PC-9 (cell line): ENCODE measurements around the gene POU4F2. TPM values are rescaled to one million over a fixed set of nuclear protein-coding genes. Genes with fewer than 3 reads are reported as not detected.

Source experiments
- Bru-seq: library from RNA; stranded (reverse); fragments of 400-500 nt; gene quantifications from one replicate; lab custom pipeline; 2021; lab: Mats Ljungman, UMichigan
- BruChase-seq, 2 experiments: library from RNA; stranded (reverse); fragments of 400-500 nt; gene quantifications; one replicate each; lab custom pipeline; 2021; lab: Mats Ljungman, UMichigan
- BruUV-seq: library from RNA; stranded (reverse); fragments of 400-500 nt; replicated peaks from 2 replicates; lab custom pipeline; 2021; lab: Mats Ljungman, UMichigan
- CTCF ChIA-PET: fragments of 300-600 bp; sonication (Branson Sonifier 250); formaldehyde crosslinking; loops from one replicate; lab custom pipeline; 2022; ENCODE audit warnings: antibody characterized with exemption; lab: Charles Lee
- POLR2A ChIA-PET: fragments of 300-600 bp; sonication (Branson Sonifier 250); formaldehyde crosslinking; loops from one replicate; lab custom pipeline; 2022; ENCODE audit warnings: antibody characterized with exemption; ENCODE audit not compliant: unreplicated experiment; lab: Charles Lee
- DNase-seq, 2 experiments: peaks; one replicate each; pipeline versions ENCODE4 v3.0.0 to v3.0.0-alpha.2; 2015 to 2022; ENCODE audit warnings: mixed read lengths in 1 of 2
- H2AFZ ChIP-seq: fragments of 200-600 bp; sonication (generic); 2 replicates; pipeline ENCODE4 v1.8.1; 2017; ENCODE audit warnings: antibody characterized with exemption
- H3F3A ChIP-seq: fragments of 200-600 bp; sonication (generic); 2 replicates; pipeline ENCODE4 v1.8.1; 2017; ENCODE audit warnings: antibody characterized with exemption, mild to moderate bottlenecking, low read depth; ENCODE audit not compliant: insufficient read depth
- H3K27ac ChIP-seq: fragments of 200-600 bp; sonication (generic); 2 replicates; pipeline ENCODE4 v1.6.1; 2016; ENCODE audit warnings: mixed run types
- H3K27me3 ChIP-seq: fragments of 200-600 bp; sonication (generic); 2 replicates; pipeline ENCODE4 v1.6.1; 2016; ENCODE audit warnings: low read depth, mixed run types; ENCODE audit not compliant: insufficient read depth
- H3K36me3 ChIP-seq: fragments of 200-600 bp; sonication (generic); 2 replicates; pipeline ENCODE4 v1.6.1; 2016; ENCODE audit warnings: low read depth, mixed run types
- H3K4me1 ChIP-seq: fragments of 200-600 bp; sonication (generic); replicated peaks from 2 replicates; pipeline ENCODE4 v1.6.1; 2016; ENCODE audit warnings: mixed run types; ENCODE audit not compliant: insufficient read depth
- H3K4me2 ChIP-seq: fragments of 200-600 bp; sonication (generic); 2 replicates; pipeline ENCODE4 v1.6.1; 2017; ENCODE audit warnings: mixed run types
- H3K4me3 ChIP-seq: fragments of 200-600 bp; sonication (generic); 2 replicates; pipeline ENCODE4 v1.6.1; 2016; ENCODE audit warnings: mixed run types
- H3K79me2 ChIP-seq: fragments of 200-600 bp; sonication (generic); 2 replicates; pipeline ENCODE4 v1.6.1; 2017; ENCODE audit warnings: low read depth, mixed run types
- H3K9me2 ChIP-seq: fragments of 200-600 bp; sonication (generic); 2 replicates; pipeline ENCODE4 v1.8.1; 2017; ENCODE audit warnings: mild to moderate bottlenecking; ENCODE audit not compliant: insufficient read depth
- H3K9me3 ChIP-seq: fragments of 200-600 bp; sonication (generic); 2 replicates; pipeline ENCODE4 v1.8.1; 2016; ENCODE audit warnings: low read depth; ENCODE audit not compliant: insufficient read depth
- H4K20me1 ChIP-seq: fragments of 200-600 bp; sonication (generic); 2 replicates; pipeline ENCODE4 v1.8.1; 2017; ENCODE audit not compliant: insufficient read depth
- EZH2 ChIP-seq: fragments of 200-600 bp; sonication (generic); IDR thresholded peaks from 2 replicates; pipeline ENCODE4 v1.8.0; 2017; ENCODE audit warnings: antibody characterized with exemption, low read depth
- intact Hi-C: fragments of 100-400 bp; cut with micrococcal nuclease; formaldehyde crosslinking; loops from one replicate; pipeline ENCODE4 v1.10.0; 2022; ENCODE audit not compliant: unreplicated experiment
- long read RNA-seq: library from polyadenylated mRNA; stranded (forward); transcript quantifications from one replicate; pipeline ENCODE4 v2.0.0, GENCODE V29; 2022
- total RNA-seq: library from RNA; stranded (reverse); gene quantifications from 2 replicates; pipeline ENCODE4 v1.2.3, GENCODE V29; 2021
- TF ChIP-seq, protein P1 (sequence below): fragments of 200-600 bp; sonication (generic); conservative IDR thresholded peaks from 2 replicates; pipeline ENCODE4 v1.6.1; 2017; ENCODE audit warnings: mixed run types, antibody characterized with exemption, mild to moderate bottlenecking, moderate library complexity

POU4F2 gene, protein sequence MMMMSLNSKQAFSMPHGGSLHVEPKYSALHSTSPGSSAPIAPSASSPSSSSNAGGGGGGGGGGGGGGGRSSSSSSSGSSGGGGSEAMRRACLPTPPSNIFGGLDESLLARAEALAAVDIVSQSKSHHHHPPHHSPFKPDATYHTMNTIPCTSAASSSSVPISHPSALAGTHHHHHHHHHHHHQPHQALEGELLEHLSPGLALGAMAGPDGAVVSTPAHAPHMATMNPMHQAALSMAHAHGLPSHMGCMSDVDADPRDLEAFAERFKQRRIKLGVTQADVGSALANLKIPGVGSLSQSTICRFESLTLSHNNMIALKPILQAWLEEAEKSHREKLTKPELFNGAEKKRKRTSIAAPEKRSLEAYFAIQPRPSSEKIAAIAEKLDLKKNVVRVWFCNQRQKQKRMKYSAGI
- total RNA-seq (not detected in 2 replicates), Bru-seq, nascent RNA (not detected), BruChase-seq, experiment 1, labeled RNA remaining after a 2-hour chase (not detected), BruChase-seq, experiment 2, labeled RNA remaining after a 6-hour chase (not detected)
- long read RNA-seq, result 0 reads

DNA sequence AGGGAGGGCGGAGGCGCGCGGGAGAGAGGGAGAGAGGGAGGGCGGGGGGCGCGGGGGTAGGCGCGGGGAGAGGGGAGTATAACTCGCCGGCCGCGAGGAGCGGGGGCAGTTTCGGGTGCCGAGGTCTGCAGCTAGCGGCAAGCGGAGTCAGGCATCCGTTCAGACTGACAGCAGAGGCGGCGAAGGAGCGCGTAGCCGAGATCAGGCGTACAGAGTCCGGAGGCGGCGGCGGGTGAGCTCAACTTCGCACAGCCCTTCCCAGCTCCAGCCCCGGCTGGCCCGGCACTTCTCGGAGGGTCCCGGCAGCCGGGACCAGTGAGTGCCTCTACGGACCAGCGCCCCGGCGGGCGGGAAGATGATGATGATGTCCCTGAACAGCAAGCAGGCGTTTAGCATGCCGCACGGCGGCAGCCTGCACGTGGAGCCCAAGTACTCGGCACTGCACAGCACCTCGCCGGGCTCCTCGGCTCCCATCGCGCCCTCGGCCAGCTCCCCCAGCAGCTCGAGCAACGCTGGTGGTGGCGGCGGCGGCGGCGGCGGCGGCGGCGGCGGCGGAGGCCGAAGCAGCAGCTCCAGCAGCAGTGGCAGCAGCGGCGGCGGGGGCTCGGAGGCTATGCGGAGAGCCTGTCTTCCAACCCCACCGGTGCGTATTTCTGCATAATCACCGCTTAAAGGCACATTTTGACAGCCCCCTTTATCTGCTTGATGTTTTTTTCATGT is at the start of gene POU4F2:
POU4F2 (plus strand) TSS at position 108 of the 720 bp plus-strand sequence; CDS start at position 356, 248 bp downstream.
- Histone ChIP-seq H2AFZ (no peak within 1 kb of the TSS), H4K20me1 (no peaks in the 10 kb centered on the region), H3K79me2 (no peaks in the 10 kb centered on the region), H3K9me2 (no peaks in the 10 kb centered on the region), H3K4me3 (no peak within 1 kb of the TSS), H3K27me3 (0 out of 2 replicates have a peak, but pooled peaks cover 4% of the 10 kb centered on the region), H3K27ac (no peak within 1 kb of the TSS), H3F3A (no peaks in the 10 kb centered on the region), H3K9me3 (no peaks in the 10 kb centered on the region), H3K36me3 (no peaks in the 10 kb centered on the region), H3K4me1 (no peaks in the 10 kb centered on the region), H3K4me2 (no peak within 1 kb of the TSS)
- TF ChIP-seq EZH2, result no peak
- TF ChIP-seq, protein P1, sequence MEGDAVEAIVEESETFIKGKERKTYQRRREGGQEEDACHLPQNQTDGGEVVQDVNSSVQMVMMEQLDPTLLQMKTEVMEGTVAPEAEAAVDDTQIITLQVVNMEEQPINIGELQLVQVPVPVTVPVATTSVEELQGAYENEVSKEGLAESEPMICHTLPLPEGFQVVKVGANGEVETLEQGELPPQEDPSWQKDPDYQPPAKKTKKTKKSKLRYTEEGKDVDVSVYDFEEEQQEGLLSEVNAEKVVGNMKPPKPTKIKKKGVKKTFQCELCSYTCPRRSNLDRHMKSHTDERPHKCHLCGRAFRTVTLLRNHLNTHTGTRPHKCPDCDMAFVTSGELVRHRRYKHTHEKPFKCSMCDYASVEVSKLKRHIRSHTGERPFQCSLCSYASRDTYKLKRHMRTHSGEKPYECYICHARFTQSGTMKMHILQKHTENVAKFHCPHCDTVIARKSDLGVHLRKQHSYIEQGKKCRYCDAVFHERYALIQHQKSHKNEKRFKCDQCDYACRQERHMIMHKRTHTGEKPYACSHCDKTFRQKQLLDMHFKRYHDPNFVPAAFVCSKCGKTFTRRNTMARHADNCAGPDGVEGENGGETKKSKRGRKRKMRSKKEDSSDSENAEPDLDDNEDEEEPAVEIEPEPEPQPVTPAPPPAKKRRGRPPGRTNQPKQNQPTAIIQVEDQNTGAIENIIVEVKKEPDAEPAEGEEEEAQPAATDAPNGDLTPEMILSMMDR, result no peak
- ChIA-PET POLR2A (no interaction called here), CTCF (no interaction called here)
- DNase-seq, result no peak
- no TSS peak for BruUV-seq
- intact Hi-C loops, result no loop called here

DNA sequence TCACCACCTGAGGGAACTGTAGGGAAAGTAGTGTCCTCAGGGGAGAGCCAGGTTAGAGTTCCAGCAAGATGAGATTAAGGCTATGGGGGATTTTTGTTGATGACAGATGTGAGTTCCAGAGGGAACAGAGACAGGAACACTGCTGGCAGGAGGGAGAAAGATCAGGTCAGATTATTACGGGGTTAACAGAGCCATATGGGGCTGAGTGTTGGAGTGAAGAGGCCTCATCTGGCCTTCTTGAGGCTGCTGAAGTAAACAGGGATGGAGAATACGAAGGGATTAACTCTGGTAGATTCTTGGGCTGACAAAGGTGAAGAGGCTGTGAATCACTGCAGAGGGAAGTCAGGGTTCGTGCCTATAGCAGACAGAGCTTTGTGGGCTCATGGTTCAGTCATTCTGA is 47.9 kb upstream of the POU4F2 start:
- Histone ChIP-seq H3K4me1 (no peaks in the 10 kb centered on the region), H3K79me2 (no peaks in the 10 kb centered on the region), H3K9me3 (no peaks in the 10 kb centered on the region), H3K27ac (no peak overlapping the region), H3K27me3 (no peaks in the 10 kb centered on the region), H3K4me3 (no peak overlapping the region), H4K20me1 (no peaks in the 10 kb centered on the region), H2AFZ (no peak overlapping the region), H3K4me2 (no peak overlapping the region), H3K36me3 (no peaks in the 10 kb centered on the region), H3K9me2 (no peaks in the 10 kb centered on the region), H3F3A (no peaks in the 10 kb centered on the region)
- DNase-seq, result no peak
- intact Hi-C loops, result no loop called here
- no peak for TF ChIP-seq EZH2
- TF ChIP-seq, protein P1, result no peak
- BruUV-seq, result no TSS peak
- ChIA-PET POLR2A (interaction anchor here (0.6 kb wide), 1 partner anchor 702 kb away, joined by 3 read pairs; no protein-coding TSS in a partner anchor), CTCF (no interaction called here)

DNA sequence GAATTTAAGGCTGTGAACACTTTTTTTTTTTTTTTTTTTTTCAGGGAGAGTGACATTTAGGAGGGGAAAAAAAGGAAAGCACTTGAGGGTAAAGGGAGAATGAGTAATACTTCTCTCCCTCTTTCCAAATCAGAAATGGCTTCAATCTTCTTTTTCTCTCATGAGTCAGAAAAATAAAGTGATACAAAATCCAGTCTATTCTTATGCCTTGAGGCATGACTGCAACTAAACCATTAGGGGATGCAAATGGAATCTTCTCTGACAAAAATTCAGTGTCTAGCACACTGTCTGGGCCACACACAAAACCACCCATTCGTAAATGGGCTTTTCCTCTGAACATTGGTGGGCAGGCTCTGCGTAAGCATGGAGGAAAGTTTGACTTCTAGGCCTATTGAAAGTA is 46.7 kb upstream of the POU4F2 start:
- intact Hi-C loops, result no loop called here
- H3K27ac ChIP-seq, result no peak overlapping the region
- no peaks in the 10 kb centered on the region for H3K4me1 ChIP-seq
- POLR2A ChIA-PET, result no interaction called here
- H3K79me2 ChIP-seq, result no peaks in the 10 kb centered on the region
- H3K9me2 ChIP-seq, result no peaks in the 10 kb centered on the region
- H3K27me3 ChIP-seq, result no peaks in the 10 kb centered on the region
- TF ChIP-seq, protein P1, result no peak
- TF ChIP-seq EZH2, result no peak
- H3K36me3 ChIP-seq, result no peaks in the 10 kb centered on the region
- DNase-seq, result no peak
- BruUV-seq, result no TSS peak
- no peaks in the 10 kb centered on the region for H4K20me1 ChIP-seq
- H3K4me3 ChIP-seq, result no peak overlapping the region
- CTCF ChIA-PET, result no interaction called here
- no peak overlapping the region for H2AFZ ChIP-seq
- H3K4me2 ChIP-seq, result no peak overlapping the region
- no peaks in the 10 kb centered on the region for H3K9me3 ChIP-seq
- no peaks in the 10 kb centered on the region for H3F3A ChIP-seq
